Heart left ventricle (tissue), 16 donors: Measurements from ENCODE around the gene SEH1L. TPM values are rescaled to one million over a fixed set of nuclear protein-coding genes. Genes with fewer than 3 reads are reported as not detected.

Experiments
- ATAC-seq, 4 donors: fragments of 200-7000 bp; cut with Tn5 transposase; one replicate each; pipeline ENCODE4 v1.9.1; 2020 to 2022; ENCODE audit warnings: moderate library complexity in 4 of 4, mild to moderate bottlenecking in 3 of 4, moderate number of reproducible peaks in 1 of 4
- DNase-seq, 5 donors: peaks; one replicate each; pipeline ENCODE4 v3.0.0-alpha.2; 2020
- H3K27ac ChIP-seq, 12 donors: fragments of 200-600 bp; sonication (generic) in 4 of 12; one replicate each; pipeline versions ENCODE4 v1.5.0 to v1.8.0; 2016 to 2022; ENCODE audit warnings: mild to moderate bottlenecking in 2 of 12
- H3K27me3 ChIP-seq, 9 donors: fragments of 200-600 bp; sonication (generic) in 2 of 9; one replicate each; pipeline versions ENCODE4 v1.5.1 to v1.8.0; 2016 to 2022; ENCODE audit warnings: mild to moderate bottlenecking in 3 of 9
- H3K36me3 ChIP-seq, 9 donors: fragments of 200-600 bp; sonication (generic) in 2 of 9; one replicate each; pipeline versions ENCODE4 v1.5.0 to v1.8.0; 2018 to 2022; ENCODE audit warnings: mild to moderate bottlenecking in 2 of 9
- H3K4me1 ChIP-seq, 12 donors: fragments of 200-600 bp; sonication (generic) in 4 of 12; one replicate each; pipeline versions ENCODE4 v1.5.0 to v1.8.0; 2016 to 2022; ENCODE audit warnings: mild to moderate bottlenecking in 3 of 12
- H3K4me3 ChIP-seq, 12 donors: fragments of 200-600 bp; sonication (generic) in 4 of 12; one replicate each; pipeline versions ENCODE4 v1.5.0 to v1.8.0; 2017 to 2022; ENCODE audit warnings: mild to moderate bottlenecking in 9 of 12, moderate library complexity in 4 of 12
- H3K9me3 ChIP-seq, 12 donors: fragments of 200-600 bp; sonication (generic) in 4 of 12; one replicate each; pipeline versions ENCODE4 v1.5.0 to v1.8.0; 2016 to 2022; ENCODE audit warnings: mild to moderate bottlenecking in 1 of 12
- CTCF ChIP-seq, 12 donors: fragments of 200-600 bp; sonication (generic) in 4 of 12; IDR thresholded peaks; one replicate each; pipeline versions ENCODE4 v1.5.0 to v1.8.0; 2018 to 2022; ENCODE audit warnings: antibody characterized with exemption in 12 of 12, mild to moderate bottlenecking in 5 of 12
- POLR2A ChIP-seq, 2 donors: fragments of 450-650 bp; IDR thresholded peaks; one replicate each; pipeline ENCODE4 v1.6.1; 2017; ENCODE audit warnings: antibody characterized with exemption in 2 of 2, mild to moderate bottlenecking in 2 of 2, moderate library complexity in 2 of 2
- WGBS, 4 donors: extraction: QIAGEN DNeasy Blood & Tissue Kit in 2 of 4; methylation state at CpG; one replicate each; pipeline versions ENCODE4 v1.1.5 to v1.1.7; 2013 to 2018; 5-methylcytosine and 5-hydroxymethylcytosine counted together
- intact Hi-C, 10 donors: fragments of 100-400 bp; cut with DNase I; formaldehyde crosslinking; loops; one replicate each; pipeline versions ENCODE4 v1.11.1 to v1.14.2; 2022
- polyA plus RNA-seq, 2 donors: library from polyadenylated mRNA; stranded (reverse); fragments of 200-250 nt; gene quantifications; one replicate each; pipeline ENCODE4 v1.2.3, GENCODE V29; 2013
- total RNA-seq, 9 donors: library from RNA; depleted of rRNA in 2 of 9; stranded (reverse); fragments of >200 nt in 2 of 9; fragmentation: NEBNext Ultra II Directional in 3 of 9; extraction: Animal tissue kit (Norgen Biotek cat#: 25700) in 3 of 9; gene quantifications; one replicate each; pipeline versions ENCODE4 v1.1.0 to v1.2.4, GENCODE V29; 2016 to 2023
- donor health status: ischemic (EF 13 %, LVEDD 7.1; RV severe dilation, severe dysfunction).
- donor health status: healthy with polysubstance abuse.
- donor health status: DM: no; HTN: yes; CAD: no.
- donor health status: DM: no; HTN: no; CAD: no.
- donor health status: ischemic (EF 25% LVEDD 6.9; RV normal size, moderate dysfunction).
- donor health status: ischemic (EF 25% LVEDD 5.7; RV mildly dilated, moderate dysfunction).
- donor health status: healthy.
- donor health status: DM: yes; HTN: yes; CAD: no.
- donor health status: ischemic (EF 35%, LVEDD 5.7; RV mildly dilated, moderate dysfunction).
- donor health status: nonischemic (EF 11% LVEDD 7.7; RV severe dilation, severe dysfunction).
- donor health status: DM: yes; HTN: yes; CAD: no.
- donor health status: PGD.
- donor health status: ischemic (EF 29% LVEDD 5.4; RV normal size, mild dysfunction).
- donor health status: nonischemic (EF 23%, LVEDD 6.1; RV moderate dilation, normal function).

The SEH1L gene
- total and polyA plus RNA-seq, 11 donors = 8.6 to 39.9 (median 18.5) TPM

GRCh38 chr18:12934454-12935071 lies 13.2 kb upstream of the SEH1L start:
- DNase-seq = peak; percentile 74 to 88 (median 82)
- peak; percentile 68 to 95 (median 92) for ATAC-seq
- no peak overlapping the region for H3K27ac ChIP-seq
- TF ChIP-seq POLR2A (IDR thresholded peaks at IDR 0.05) = no peak
- TF ChIP-seq CTCF (IDR thresholded peaks at IDR 0.05) = peak; percentile 70 to 96 (median 88)
- H3K4me3 ChIP-seq = no peak overlapping the region
- peaks cover 0 to 7% (median 0%) of the 10 kb centered on the region in 12 donors for H3K4me1 ChIP-seq
- no peaks in the 10 kb centered on the region for H3K27me3 ChIP-seq
- H3K36me3 ChIP-seq = no peaks in the 10 kb centered on the region
- WGBS, 4 donors = 19 to 22% (median 20%) methylated on average over 11 of the region's 11 CpGs
- intact Hi-C loops = loop anchor here (1.0 to 10.0 kb wide), 14 partner anchors 37 to 542 kb away; partner anchors contain the start of gene PTPN2 (in 1 of the 10)
- no peaks in the 10 kb centered on the region for H3K9me3 ChIP-seq

GRCh38 chr18:12939162-12939561 lies 8.6 kb upstream of the SEH1L start:
- H3K9me3 ChIP-seq = no peaks in the 10 kb centered on the region
- peaks cover 0 to 6% (median 0%) of the 10 kb centered on the region in 12 donors for H3K4me1 ChIP-seq
- H3K36me3 ChIP-seq = no peaks in the 10 kb centered on the region
- DNase-seq (no peak), ATAC-seq (no peak)
- H3K27me3 ChIP-seq = no peaks in the 10 kb centered on the region
- no peak overlapping the region for H3K4me3 ChIP-seq
- TF ChIP-seq CTCF (IDR thresholded peaks at IDR 0.05) = no peak
- no peak for TF ChIP-seq POLR2A (IDR thresholded peaks at IDR 0.05)
- intact Hi-C loops = loop anchor here in 4 of 10 donors (5.0 to 10.0 kb wide), 3 partner anchors 54 to 547 kb away; partner anchors contain the start of gene PTPN2 (in 1 of the 4)
- 92 to 100% (median 95%) methylated on average over 2 of the region's 2 CpGs for WGBS, 4 donors
- no peak overlapping the region for H3K27ac ChIP-seq

- no peak for DNase-seq
- H3K9me3 ChIP-seq = no peaks in the 10 kb centered on the region
- intact Hi-C loops = loop anchor here in 2 of 10 donors (10.0 kb wide), 2 partner anchors 58 to 618 kb away; partner anchors contain the start of gene PTPN2 (in 1 of the 2)
- H3K4me3 ChIP-seq = no peak overlapping the region
- ATAC-seq = no peak
- peaks cover 0 to 19% (median 12%) of the 10 kb centered on the region in 12 donors for H3K4me1 ChIP-seq
- 75 to 83% (median 79%) methylated on average over 4 of the region's 4 CpGs for WGBS, 4 donors
- H3K27me3 ChIP-seq = no peaks in the 10 kb centered on the region
- TF ChIP-seq CTCF (IDR thresholded peaks at IDR 0.05) = no peak
- no peak for TF ChIP-seq POLR2A (IDR thresholded peaks at IDR 0.05)
- no peaks in the 10 kb centered on the region for H3K36me3 ChIP-seq
- H3K27ac ChIP-seq = no peak overlapping the region
Measured at GRCh38 chr18:12943215-12943614, 4.6 kb upstream of the SEH1L start.

GRCh38 chr18:12944709-12945108 lies 3.1 kb upstream of the SEH1L start:
- intact Hi-C loops = loop anchor here in 6 of 10 donors (5.0 to 10.0 kb wide), 5 partner anchors 48 to 620 kb away; partner anchors contain the start of genes PTPN2 (in 5 of the 6), AFG3L2 (in 2 of the 6) and CEP192 (in 1 of the 6)

More at GRCh38 chr18:12944709-12945108, 3.1 kb upstream of the SEH1L start:
- 36 to 39% (median 37%) methylated on average over 4 of the region's 4 CpGs for WGBS, 4 donors
- ATAC-seq = no peak
- Histone ChIP-seq H3K9me3 (no peaks in the 10 kb centered on the region), H3K4me1 (peaks cover 0 to 28% (median 17%) of the 10 kb centered on the region in 12 donors), H3K4me3 (no peak overlapping the region), H3K27ac (peak overlapping the region in 1 of 12 donors; percentile 31), H3K36me3 (no peaks in the 10 kb centered on the region), H3K27me3 (no peaks in the 10 kb centered on the region)
- DNase-seq = peak in 4 of 5 donors; percentile 35 to 57 (median 55)
- no peak for TF ChIP-seq CTCF (IDR thresholded peaks at IDR 0.05)
- TF ChIP-seq POLR2A (IDR thresholded peaks at IDR 0.05) = no peak
